Sigmoid colon (tissue), 7 donors: ENCODE results near the gene COL4A1. TPM values are rescaled to one million over a fixed set of nuclear protein-coding genes. Genes with fewer than 3 reads are reported as not detected.
"Not testable (repeated sequence)": the region's sequence is repeated elsewhere in the genome, so short reads cannot be mapped to it uniquely, and the experiment has no call there.

ENCODE experiments used
- DNase-seq: peaks from one replicate; pipeline ENCODE4 v3.0.0-alpha.2; 2019
- H3K27ac ChIP-seq, 4 donors: fragments of 200-600 bp; sonication (generic); one replicate each; pipeline ENCODE4 v1.5.1; 2016 to 2019; ENCODE audit warnings: mild to moderate bottlenecking in 1 of 4
- H3K27me3 ChIP-seq, 3 donors: fragments of 200-600 bp; sonication (generic); one replicate each; pipeline ENCODE4 v1.5.1; 2019; ENCODE audit warnings: mild to moderate bottlenecking in 1 of 3
- H3K36me3 ChIP-seq, 4 donors: fragments of 200-600 bp; sonication (generic); one replicate each; pipeline ENCODE4 v1.5.1; 2016 to 2019
- H3K4me1 ChIP-seq, 4 donors: fragments of 200-600 bp; sonication (generic); one replicate each; pipeline ENCODE4 v1.5.1; 2017 to 2019
- H3K4me3 ChIP-seq, 4 donors: fragments of 200-600 bp; sonication (generic); one replicate each; pipeline ENCODE4 v1.5.1; 2017 to 2019; ENCODE audit warnings: mild to moderate bottlenecking in 2 of 4, moderate library complexity in 1 of 4
- H3K9me3 ChIP-seq, 4 donors: fragments of 200-600 bp in 3 of 4; sonication (generic) in 3 of 4; one replicate each; pipeline versions ENCODE4 v1.5.1 to v1.6.1; 2013 to 2019
- EP300 ChIP-seq, 4 donors: sonication (generic); formaldehyde crosslinking; IDR thresholded peaks; one replicate each; pipeline ENCODE4 v1.6.1; 2017; ENCODE audit warnings: antibody characterized with exemption in 4 of 4
- POLR2A ChIP-seq, 2 donors: fragments of 450-650 bp; IDR thresholded peaks; one replicate each; pipeline ENCODE4 v1.6.1; 2016; ENCODE audit warnings: antibody characterized with exemption in 2 of 2, mild to moderate bottlenecking in 2 of 2, moderate library complexity in 2 of 2
- POLR2AphosphoS5 ChIP-seq, 4 donors: sonication (generic); formaldehyde crosslinking; IDR thresholded peaks; one replicate each; pipeline ENCODE4 v1.6.1; 2017; ENCODE audit warnings: antibody characterized with exemption in 4 of 4
- WGBS, 2 donors: extraction: QIAGEN DNeasy Blood & Tissue Kit; methylation state at CpG; one replicate each; pipeline ENCODE4 v1.1.7; 2013; 5-methylcytosine and 5-hydroxymethylcytosine counted together
- intact Hi-C: fragments of 100-400 bp; cut with DNase I; formaldehyde crosslinking; loops from one replicate; pipeline ENCODE4 v1.15.1; 2023
- polyA plus RNA-seq, 3 donors: library from polyadenylated mRNA; stranded (reverse); fragments of 200-250 nt; gene quantifications; one replicate each; pipeline ENCODE4 v1.2.3, GENCODE V29; 2013
- total RNA-seq, 4 donors: library from RNA; depleted of rRNA; stranded (reverse); fragments of >200 nt; gene quantifications; one replicate each; pipeline ENCODE4 v1.1.0, GENCODE V29; 2016
- TF ChIP-seq, protein P1 (sequence below), 4 experiments: fragments of 450-650 bp in 3 of 4; fragments of 200-600 bp in 1 of 4; IDR thresholded peaks; one replicate each; pipeline ENCODE4 v1.5.1; 2016 to 2019; ENCODE audit warnings: antibody characterized with exemption in 4 of 4, mild to moderate bottlenecking in 3 of 4, moderate library complexity in 2 of 4
- donor health status: healthy with polysubstance abuse.
- donor health status: Bipolar disorder and iron deficiency.
- donor health status: healthy.

Gene COL4A1
- total and polyA plus RNA-seq, 7 donors, result 9.2 to 598 (median 235) TPM

DNA sequence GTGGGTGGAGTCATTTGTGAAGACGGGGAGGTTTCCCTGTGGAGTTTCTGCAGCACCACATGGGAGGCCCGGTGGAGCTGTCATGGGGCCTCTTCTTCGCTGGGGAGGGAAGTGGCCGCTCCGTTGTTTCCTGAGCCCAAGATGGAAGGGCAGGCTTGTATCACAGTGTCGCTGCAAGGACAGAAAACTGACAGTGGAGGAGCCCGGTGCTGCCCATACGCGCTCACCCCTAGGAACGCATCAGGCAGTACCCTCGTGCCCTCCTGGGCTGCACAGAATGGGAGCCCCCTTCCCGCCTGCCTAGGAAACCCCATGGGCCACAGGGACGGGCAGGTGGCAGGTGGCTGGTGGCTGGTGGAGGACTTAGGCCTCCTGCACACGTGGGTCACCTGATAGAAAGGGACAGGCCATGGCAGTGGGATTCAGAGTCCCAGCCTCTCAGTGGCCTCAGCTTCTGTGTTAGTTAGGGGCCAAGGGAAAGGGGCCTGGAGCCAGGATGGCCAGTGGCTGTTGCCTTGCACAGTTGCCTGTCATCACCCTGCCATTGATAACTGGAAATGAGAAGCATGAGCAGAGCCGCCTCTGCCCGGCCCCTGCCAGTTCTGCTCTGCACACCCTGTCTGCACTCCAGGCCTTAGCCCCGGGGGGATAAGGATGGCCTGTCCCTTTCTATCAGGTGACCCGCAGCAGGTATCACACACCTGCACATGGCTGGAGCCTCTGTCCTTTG is 7.7 kb upstream of the COL4A1 start:
- H3K27ac ChIP-seq, result peak overlapping the region; percentile 77 to 100 (median 87)
- peak; percentile 64 for DNase-seq
- WGBS, 2 donors, result 87 to 93% methylated on average over 18 of the region's 18 CpGs
- H3K4me1 ChIP-seq, result peaks cover 0 to 96% (median 93%) of the 10 kb centered on the region in 4 donors
- H3K4me3 ChIP-seq, result peak overlapping the region in 1 of 4 donors; percentile 98
- intact Hi-C loops, result no loop called here
- no peaks in the 10 kb centered on the region for H3K9me3 ChIP-seq
- H3K36me3 ChIP-seq, result peaks cover 0 to 22% (median 8%) of the 10 kb centered on the region in 4 donors
- no peaks in the 10 kb centered on the region for H3K27me3 ChIP-seq
- TF ChIP-seq POLR2AphosphoS5 (IDR thresholded peaks at IDR 0.05) (peak in 3 of 4 donors; percentile 0 to 15 (median 13)), POLR2A (IDR thresholded peaks at IDR 0.05) (no peak)

DNA sequence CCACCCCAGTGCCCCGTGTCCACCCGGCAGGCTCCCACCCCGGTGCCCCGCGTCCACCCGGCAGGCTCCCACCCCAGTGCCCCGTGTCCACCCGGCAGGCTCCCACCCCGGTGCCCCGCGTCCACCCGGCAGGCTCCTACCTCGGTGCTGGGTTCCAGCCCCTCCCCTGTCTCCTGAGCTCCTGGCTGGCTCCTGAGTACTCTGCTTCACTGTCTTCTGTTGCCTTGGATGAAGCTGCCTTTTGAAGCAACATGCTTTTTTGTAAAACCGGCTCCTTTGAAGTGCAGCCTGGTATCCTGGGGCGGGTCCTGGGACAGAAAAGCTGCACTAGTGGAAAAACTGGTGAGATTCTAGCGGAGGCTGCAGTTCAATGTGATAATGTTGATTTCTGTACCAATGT is 6.8 kb upstream of the COL4A1 start:
- H3K27me3 ChIP-seq, H3K9me3 ChIP-seq: not testable (repeated sequence)
- 69 to 70% methylated on average over 10 of the region's 16 CpGs for WGBS, 2 donors
- DNase-seq, result peak; percentile 50
- Histone ChIP-seq H3K27ac (peak overlapping the region; percentile 77 to 100 (median 87)), H3K36me3 (peaks cover 0 to 22% (median 8%) of the 10 kb centered on the region in 4 donors), H3K4me3 (peak overlapping the region in 2 of 4 donors; percentile 16 to 98), H3K4me1 (peaks cover 0 to 96% (median 90%) of the 10 kb centered on the region in 4 donors)
- intact Hi-C loops, result loop anchor here (2.0 kb wide), 1 partner anchor 25 kb away; no protein-coding TSS in a partner anchor
- peak in 2 of 4 donors; percentile 16 to 27 for TF ChIP-seq POLR2AphosphoS5 (IDR thresholded peaks at IDR 0.05)

DNA sequence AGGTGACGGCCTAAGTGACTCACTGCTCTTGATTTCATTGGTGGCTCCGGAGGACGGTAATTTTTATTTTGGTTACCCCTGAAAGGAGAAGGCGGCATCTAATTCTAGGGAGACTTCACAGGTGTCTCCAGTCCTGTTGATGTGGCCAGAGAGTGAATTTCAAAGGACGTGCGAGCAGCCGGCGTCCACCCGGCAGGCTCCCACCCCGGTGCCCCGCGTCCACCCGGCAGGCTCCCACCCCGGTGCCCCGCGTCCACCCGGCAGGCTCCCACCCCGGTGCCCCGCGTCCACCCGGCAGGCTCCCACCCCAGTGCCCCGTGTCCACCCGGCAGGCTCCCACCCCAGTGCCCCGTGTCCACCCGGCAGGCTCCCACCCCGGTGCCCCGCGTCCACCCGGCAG is 6.3 kb upstream of the COL4A1 start:
- not testable (repeated sequence) for H3K27me3 ChIP-seq, DNase-seq, H3K9me3 ChIP-seq
- H3K4me1 ChIP-seq, result peaks cover 0 to 91% (median 85%) of the 10 kb centered on the region in 4 donors
- peak overlapping the region in 3 of 4 donors; percentile 11 to 98 (median 23) for H3K4me3 ChIP-seq
- peaks cover 0 to 22% (median 8%) of the 10 kb centered on the region in 4 donors for H3K36me3 ChIP-seq
- H3K27ac ChIP-seq, result peak overlapping the region; percentile 98 to 100 (median 99)
- intact Hi-C loops, result loop anchor here (2.0 kb wide), 1 partner anchor 26 kb away; no protein-coding TSS in a partner anchor
- 92 to 96% methylated on average over 22 of the region's 29 CpGs for WGBS, 2 donors

DNA sequence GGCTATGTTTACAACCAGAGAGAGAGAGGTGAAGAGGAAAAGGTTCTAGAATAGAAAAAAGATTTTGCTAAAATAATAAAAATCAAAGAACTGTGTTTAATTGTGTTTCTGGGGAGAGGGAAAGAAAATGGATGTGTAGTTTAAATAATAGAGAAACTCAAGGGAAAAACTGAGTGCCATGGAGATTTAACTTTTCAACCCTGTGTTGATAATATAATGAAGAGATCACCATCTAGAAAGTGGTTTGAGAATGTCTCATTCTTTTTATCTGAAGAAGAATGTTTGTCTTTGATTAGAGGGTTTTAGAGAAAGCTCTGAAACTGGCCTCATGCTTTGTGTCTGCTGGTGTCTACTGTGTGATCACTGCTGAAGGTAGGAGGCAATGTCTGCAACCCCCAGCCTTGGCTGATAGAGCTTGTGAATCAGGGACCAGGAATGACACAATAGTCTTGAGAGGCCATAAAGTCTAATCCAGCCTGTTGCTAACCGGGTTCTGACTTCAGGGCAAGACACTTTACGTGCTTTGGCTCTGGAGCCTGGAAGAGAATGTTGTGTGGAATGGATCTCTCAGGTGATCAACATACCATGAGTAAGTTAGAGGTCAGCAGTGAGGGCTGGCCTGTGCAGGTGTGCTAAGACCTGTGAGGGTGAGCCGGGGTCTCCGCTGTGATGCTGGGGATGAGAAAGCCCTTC is 5.5 kb upstream of the COL4A1 start:
- WGBS, 2 donors, result 72 to 76% methylated on average over 4 of the region's 4 CpGs
- peaks cover 0 to 22% (median 8%) of the 10 kb centered on the region in 4 donors for H3K36me3 ChIP-seq
- H3K9me3 ChIP-seq, result no peaks in the 10 kb centered on the region
- peak; percentile 84 for DNase-seq
- H3K27ac ChIP-seq, result peak overlapping the region; percentile 98 to 100 (median 99)
- TF ChIP-seq EP300 (IDR thresholded peaks at IDR 0.05), result peak in 1 of 4 donors; percentile 59
- peak; percentile 71 to 87 (median 73) for TF ChIP-seq POLR2AphosphoS5 (IDR thresholded peaks at IDR 0.05)
- TF ChIP-seq POLR2A (IDR thresholded peaks at IDR 0.05), result peak in 1 of 2 donors; percentile 34
- TF ChIP-seq, protein P1, sequence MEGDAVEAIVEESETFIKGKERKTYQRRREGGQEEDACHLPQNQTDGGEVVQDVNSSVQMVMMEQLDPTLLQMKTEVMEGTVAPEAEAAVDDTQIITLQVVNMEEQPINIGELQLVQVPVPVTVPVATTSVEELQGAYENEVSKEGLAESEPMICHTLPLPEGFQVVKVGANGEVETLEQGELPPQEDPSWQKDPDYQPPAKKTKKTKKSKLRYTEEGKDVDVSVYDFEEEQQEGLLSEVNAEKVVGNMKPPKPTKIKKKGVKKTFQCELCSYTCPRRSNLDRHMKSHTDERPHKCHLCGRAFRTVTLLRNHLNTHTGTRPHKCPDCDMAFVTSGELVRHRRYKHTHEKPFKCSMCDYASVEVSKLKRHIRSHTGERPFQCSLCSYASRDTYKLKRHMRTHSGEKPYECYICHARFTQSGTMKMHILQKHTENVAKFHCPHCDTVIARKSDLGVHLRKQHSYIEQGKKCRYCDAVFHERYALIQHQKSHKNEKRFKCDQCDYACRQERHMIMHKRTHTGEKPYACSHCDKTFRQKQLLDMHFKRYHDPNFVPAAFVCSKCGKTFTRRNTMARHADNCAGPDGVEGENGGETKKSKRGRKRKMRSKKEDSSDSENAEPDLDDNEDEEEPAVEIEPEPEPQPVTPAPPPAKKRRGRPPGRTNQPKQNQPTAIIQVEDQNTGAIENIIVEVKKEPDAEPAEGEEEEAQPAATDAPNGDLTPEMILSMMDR (IDR thresholded peaks at IDR 0.05), result no peak
- peak overlapping the region in 3 of 4 donors; percentile 83 to 99 (median 98) for H3K4me3 ChIP-seq
- H3K4me1 ChIP-seq, result peaks cover 0 to 83% (median 78%) of the 10 kb centered on the region in 4 donors
- H3K27me3 ChIP-seq, result no peaks in the 10 kb centered on the region
- intact Hi-C loops, result loop anchor here (2.0 kb wide), 1 partner anchor 26 kb away; no protein-coding TSS in a partner anchor

DNA sequence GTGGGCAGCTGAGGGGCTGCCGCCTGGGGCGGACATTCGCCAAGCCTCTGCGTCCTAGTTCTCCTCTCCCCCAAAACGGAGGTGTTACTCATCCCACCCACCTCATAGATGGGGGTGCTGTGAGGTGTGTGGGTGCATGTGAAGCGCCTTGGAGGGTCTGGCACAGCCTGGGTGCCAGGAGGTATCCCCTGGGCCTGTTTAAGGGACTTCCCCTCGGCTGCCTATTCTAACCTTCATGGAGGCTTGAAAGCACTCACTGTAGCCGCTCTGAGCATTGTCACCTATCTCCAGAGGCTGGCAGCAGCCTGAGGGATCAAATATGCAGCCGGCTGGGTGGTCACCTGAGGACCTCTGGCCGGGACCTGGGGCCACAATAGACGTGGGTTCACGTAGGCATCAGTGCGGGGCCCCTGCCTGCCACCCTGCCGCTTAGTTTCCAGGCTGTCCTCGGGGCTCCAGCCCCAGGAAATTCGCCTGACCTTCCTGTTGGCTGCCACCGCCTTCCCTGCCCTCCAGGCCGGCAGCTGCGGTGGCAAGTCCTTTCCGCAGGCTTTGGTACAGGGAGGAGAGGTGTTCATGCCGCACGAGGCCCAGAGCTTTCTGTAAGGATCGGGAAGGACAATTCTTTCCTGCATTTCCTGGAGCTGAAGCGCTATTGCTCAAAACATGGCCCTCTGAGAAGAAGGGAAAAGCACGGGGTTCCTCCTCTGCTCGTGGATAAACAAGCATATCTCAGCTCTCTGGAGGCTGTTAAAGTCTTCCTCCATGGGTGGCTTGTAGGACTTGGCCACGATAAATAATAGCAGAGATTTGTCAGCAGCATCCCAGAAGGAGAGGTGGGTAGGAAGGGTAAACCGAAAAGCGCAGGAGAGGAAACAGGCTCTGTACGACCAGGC is 4.7 kb upstream of the COL4A1 start:
- Histone ChIP-seq H3K36me3 (peaks cover 0 to 15% (median 4%) of the 10 kb centered on the region in 4 donors), H3K4me1 (peaks cover 0 to 76% (median 71%) of the 10 kb centered on the region in 4 donors), H3K9me3 (no peaks in the 10 kb centered on the region), H3K4me3 (peak overlapping the region; percentile 11 to 99 (median 90)), H3K27ac (peak overlapping the region; percentile 98 to 100 (median 99)), H3K27me3 (no peaks in the 10 kb centered on the region)
- DNase-seq, result peak; percentile 61
- WGBS, 2 donors, result 52 to 82% methylated on average over 30 of the region's 30 CpGs
- TF ChIP-seq POLR2AphosphoS5 (IDR thresholded peaks at IDR 0.05), result peak; percentile 11 to 58 (median 32)
- TF ChIP-seq, protein P1 (IDR thresholded peaks at IDR 0.05), result no peak
- peak in 1 of 4 donors; percentile 13 for TF ChIP-seq EP300 (IDR thresholded peaks at IDR 0.05)
- no peak for TF ChIP-seq POLR2A (IDR thresholded peaks at IDR 0.05)
- intact Hi-C loops, result loop anchor here (2.0 kb wide), 1 partner anchor 27 kb away; no protein-coding TSS in a partner anchor
